ENCODE results near the gene S1PR2. TPM values are rescaled to one million over a fixed set of nuclear protein-coding genes. Genes with fewer than 3 reads are reported as not detected.
A peak's percentile ranks its signal among the peaks of the same experiment; 100 is the strongest.

The S1PR2 gene, protein sequence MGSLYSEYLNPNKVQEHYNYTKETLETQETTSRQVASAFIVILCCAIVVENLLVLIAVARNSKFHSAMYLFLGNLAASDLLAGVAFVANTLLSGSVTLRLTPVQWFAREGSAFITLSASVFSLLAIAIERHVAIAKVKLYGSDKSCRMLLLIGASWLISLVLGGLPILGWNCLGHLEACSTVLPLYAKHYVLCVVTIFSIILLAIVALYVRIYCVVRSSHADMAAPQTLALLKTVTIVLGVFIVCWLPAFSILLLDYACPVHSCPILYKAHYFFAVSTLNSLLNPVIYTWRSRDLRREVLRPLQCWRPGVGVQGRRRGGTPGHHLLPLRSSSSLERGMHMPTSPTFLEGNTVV
- 10 to 100 TPM in 1 of 2 donors, 1 to 10 TPM in 1; 8.3 to 15.6 TPM for total RNA-seq

DNA sequence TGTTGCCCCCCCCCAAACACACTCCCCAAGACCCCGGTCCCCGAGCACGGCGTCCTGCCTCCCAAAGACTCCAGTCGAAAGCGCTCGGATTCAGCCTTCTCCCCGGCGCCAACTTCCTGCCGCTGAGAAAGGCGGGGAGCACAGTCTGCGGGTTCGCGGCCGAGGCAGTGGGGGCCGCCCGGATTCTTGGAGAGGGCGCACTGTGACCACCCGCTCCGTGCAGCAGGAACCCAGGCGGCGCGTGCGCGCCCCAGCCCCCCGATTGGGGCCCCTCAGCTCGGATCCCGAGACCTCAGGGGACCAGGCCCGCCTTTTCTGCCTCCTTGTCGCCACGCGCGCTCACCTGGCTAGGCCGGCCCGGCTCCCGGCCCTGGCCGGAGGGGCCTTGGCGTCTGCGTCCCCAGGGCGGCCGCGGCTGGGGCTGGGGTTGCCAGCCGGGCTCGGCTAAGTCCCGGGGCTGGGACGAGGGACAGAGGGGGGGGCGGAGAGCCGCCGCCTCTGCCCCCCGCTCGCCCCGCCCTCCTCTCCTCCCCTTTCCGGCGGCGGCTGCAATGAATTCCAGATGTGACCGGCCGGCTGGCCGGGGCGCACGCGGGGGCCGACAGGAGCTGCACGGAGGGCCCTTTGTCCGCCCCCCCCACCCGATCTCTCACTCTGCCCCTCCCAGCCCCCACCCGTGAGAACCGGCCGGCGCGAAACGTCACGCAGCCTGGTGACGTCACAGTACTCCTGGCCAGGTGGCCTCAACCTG is at the start of gene S1PR2:
Gene S1PR2, minus strand, starts transcription at position 471 of the 751 bp plus-strand sequence. CDS start 6,426 bp downstream, outside the sequence.
- Histone ChIP-seq H3K4me3 (peak within 1 kb of the TSS; percentile 89), H3K36me3 (no peaks in the 10 kb centered on the region), H3K27ac (peak within 1 kb of the TSS; percentile 47), H3K27me3 (replicated peaks; ENCODE audit: insufficient read depth) (no peaks in the 10 kb centered on the region), H3K9me3 (no peaks in the 10 kb centered on the region), H3K4me1 (ENCODE audit: control insufficient read depth in 1 of 2, low read depth in 2 of 2) (peaks cover 0 to 32% of the 10 kb centered on the region in 2 donors)
- ATAC-seq (ENCODE audit: insufficient number of reproducible peaks, low FRiP score, low read depth), result no peak
- DNase-seq (ENCODE audit: low spot score), result no peak
- TF ChIP-seq, protein P1, sequence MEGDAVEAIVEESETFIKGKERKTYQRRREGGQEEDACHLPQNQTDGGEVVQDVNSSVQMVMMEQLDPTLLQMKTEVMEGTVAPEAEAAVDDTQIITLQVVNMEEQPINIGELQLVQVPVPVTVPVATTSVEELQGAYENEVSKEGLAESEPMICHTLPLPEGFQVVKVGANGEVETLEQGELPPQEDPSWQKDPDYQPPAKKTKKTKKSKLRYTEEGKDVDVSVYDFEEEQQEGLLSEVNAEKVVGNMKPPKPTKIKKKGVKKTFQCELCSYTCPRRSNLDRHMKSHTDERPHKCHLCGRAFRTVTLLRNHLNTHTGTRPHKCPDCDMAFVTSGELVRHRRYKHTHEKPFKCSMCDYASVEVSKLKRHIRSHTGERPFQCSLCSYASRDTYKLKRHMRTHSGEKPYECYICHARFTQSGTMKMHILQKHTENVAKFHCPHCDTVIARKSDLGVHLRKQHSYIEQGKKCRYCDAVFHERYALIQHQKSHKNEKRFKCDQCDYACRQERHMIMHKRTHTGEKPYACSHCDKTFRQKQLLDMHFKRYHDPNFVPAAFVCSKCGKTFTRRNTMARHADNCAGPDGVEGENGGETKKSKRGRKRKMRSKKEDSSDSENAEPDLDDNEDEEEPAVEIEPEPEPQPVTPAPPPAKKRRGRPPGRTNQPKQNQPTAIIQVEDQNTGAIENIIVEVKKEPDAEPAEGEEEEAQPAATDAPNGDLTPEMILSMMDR (IDR thresholded peaks at IDR 0.05), result no peak

DNA sequence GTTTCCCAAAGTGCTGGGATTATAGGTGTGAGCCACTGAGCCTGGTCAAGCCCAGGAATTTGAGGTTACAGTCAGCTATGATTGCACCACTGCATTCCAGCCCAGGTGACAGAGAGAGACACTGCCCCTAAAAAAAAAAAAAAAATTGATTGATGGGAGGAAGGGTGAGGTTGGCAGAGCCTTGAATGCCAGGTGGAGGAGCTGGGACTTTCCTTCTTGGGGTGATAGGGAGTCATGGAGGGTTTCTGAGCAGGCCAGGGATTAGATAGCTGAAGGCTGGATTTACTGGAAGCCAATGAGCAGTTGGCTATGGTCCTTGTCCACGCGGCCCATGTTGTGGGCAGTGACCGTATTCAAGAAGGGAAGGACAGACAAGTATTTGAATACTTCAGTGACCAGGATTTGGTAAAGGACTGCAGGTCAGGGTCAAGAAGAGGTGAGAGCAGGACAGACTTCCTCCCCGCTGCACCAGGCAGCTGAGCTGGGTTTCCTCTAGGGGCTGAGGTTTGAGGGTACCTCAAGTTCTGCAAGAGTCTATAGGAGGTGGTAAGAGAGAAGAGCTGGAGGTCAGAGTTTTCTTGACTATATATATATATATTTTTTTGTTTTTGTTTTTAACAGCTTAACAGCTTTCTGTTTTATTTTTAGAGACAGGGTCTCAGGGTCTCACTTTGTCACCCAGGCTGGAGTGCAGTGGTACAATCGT is 48.8 kb upstream of the S1PR2 start:
- Histone ChIP-seq H3K27me3 (replicated peaks; ENCODE audit: insufficient read depth) (no peaks in the 10 kb centered on the region), H3K4me3 (no peak overlapping the region), H3K9me3 (no peaks in the 10 kb centered on the region), H3K36me3 (peaks cover 5% of the 10 kb centered on the region), H3K27ac (no peak overlapping the region), H3K4me1 (ENCODE audit: control insufficient read depth in 1 of 2, low read depth in 2 of 2) (no peaks in the 10 kb centered on the region)
- TF ChIP-seq, protein P1 (IDR thresholded peaks at IDR 0.05), result no peak
- no peak for ATAC-seq (ENCODE audit: insufficient number of reproducible peaks, low FRiP score, low read depth)
- DNase-seq (ENCODE audit: low spot score), result no peak

DNA sequence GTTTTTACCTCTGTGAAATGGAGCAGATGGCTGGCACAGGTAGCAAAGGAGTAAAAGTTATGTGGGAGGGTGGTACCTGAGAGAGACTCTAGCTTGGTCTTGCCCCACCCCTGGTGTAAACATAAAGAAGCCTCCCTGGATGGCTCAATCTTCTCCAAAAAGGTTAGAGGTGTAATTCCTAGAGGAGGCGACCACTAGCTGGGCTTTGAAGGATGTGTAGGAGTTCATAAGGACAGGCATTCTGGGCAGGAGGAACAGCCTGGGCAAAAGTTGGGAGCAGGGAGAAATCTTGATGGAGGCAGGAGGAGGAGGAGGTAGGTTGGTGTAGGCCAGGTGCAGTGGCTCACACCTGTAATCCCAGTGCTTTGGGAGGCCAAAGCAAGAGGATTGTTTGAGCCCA is 47.8 kb upstream of the S1PR2 start:
- ATAC-seq (ENCODE audit: insufficient number of reproducible peaks, low FRiP score, low read depth) (no peak), DNase-seq (ENCODE audit: low spot score) (no peak)
- Histone ChIP-seq H3K27me3 (replicated peaks; ENCODE audit: insufficient read depth) (no peaks in the 10 kb centered on the region), H3K36me3 (peaks cover 4% of the 10 kb centered on the region), H3K4me3 (no peak overlapping the region), H3K9me3 (no peaks in the 10 kb centered on the region), H3K27ac (no peak overlapping the region), H3K4me1 (ENCODE audit: control insufficient read depth in 1 of 2, low read depth in 2 of 2) (no peaks in the 10 kb centered on the region)
- TF ChIP-seq, protein P1 (IDR thresholded peaks at IDR 0.05), result no peak

DNA sequence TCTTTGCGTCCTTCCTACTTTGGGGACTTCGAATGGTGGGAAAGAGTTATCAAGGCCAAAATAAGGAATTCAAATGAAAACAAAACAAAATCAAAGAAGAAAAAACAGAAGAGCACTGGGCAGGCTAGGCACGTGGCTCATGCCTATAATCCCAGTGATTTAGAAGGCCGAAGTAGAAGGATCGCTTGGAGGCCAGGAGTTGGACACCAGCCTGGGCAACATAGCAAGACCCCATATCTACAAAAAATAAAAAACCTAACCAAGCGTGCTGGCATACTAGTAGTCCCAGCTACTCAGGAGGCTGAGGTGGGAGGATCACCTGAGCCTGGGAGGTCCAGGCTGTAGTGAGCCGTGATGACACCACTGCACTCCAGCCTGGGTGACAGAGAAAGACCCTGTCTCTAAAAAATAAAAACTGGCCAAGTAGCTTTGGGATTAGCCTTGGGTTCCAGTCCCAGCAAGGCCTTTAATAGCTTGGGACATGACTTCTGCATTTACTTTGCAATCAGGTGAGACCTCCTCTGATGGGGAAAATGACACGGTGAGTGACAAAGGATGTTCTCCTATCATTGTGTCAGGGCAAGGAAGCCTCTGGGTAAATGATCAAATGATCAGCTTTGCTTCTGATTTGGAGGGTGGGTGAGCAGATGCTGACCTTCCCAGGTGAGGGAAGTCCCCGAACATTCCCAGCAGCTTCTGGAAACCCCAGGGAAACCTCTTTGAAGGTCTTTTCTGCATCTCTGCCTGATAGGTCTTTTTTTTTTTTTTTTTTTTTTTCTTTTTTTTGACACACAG is 46.9 kb upstream of the S1PR2 start:
- no peaks in the 10 kb centered on the region for H3K27me3 ChIP-seq (replicated peaks; ENCODE audit: insufficient read depth)
- ATAC-seq (ENCODE audit: insufficient number of reproducible peaks, low FRiP score, low read depth) (no peak), DNase-seq (ENCODE audit: low spot score) (no peak)
- TF ChIP-seq, protein P1 (IDR thresholded peaks at IDR 0.05), result no peak
- no peaks in the 10 kb centered on the region for H3K4me1 ChIP-seq (ENCODE audit: control insufficient read depth in 1 of 2, low read depth in 2 of 2)
- no peak overlapping the region for H3K27ac ChIP-seq
- H3K36me3 ChIP-seq, result no peaks in the 10 kb centered on the region
- no peaks in the 10 kb centered on the region for H3K9me3 ChIP-seq
- H3K4me3 ChIP-seq, result no peak overlapping the region

Data from thoracic aorta (tissue), 2 donors.